Mammary epithelial cell (primary cell): ENCODE data around the gene TVP23A.

Experiments
- CTCF ChIP-seq, 2 donors: IDR thresholded peaks in 1 of 2; conservative IDR thresholded peaks in 1 of 2; 2 replicates each; pipeline ENCODE4 v1.5.1; 2011 to 2012; ENCODE audit warnings: inconsistent platforms in 2 of 2, low read length in 2 of 2, mild to moderate bottlenecking in 2 of 2, control low read depth in 1 of 2, low read depth in 1 of 2; ENCODE audit not compliant: insufficient read depth in 1 of 2; ENCODE audit errors: extremely low read depth in 1 of 2
- EZH2 ChIP-seq: IDR thresholded peaks from 2 replicates; pipeline ENCODE4 v1.6.1; 2012; ENCODE audit warnings: low read length, inconsistent platforms, borderline replicate concordance

GRCh38 chr16:10787304-10787703 lies 31.3 kb downstream of the TVP23A start:
- TF ChIP-seq EZH2 (no peak), CTCF (conservative IDR thresholded peaks at IDR 0.05 in 1 of 2, IDR thresholded peaks at IDR 0.05 in 1 of 2; ENCODE audit: extremely low read depth in 1 of 2, insufficient read depth in 1 of 2, low read depth in 1 of 2, low read length in 2 of 2) (no peak)
